Neural cell (in vitro differentiated cells): ENCODE data around the gene CBFA2T3. TPM values are rescaled to one million over a fixed set of nuclear protein-coding genes. Genes with fewer than 3 reads are reported as not detected.

Source experiments
- H2AFZ ChIP-seq: fragments of 200-600, 300-800 bp; sonication (generic), shearing (Covaris generic); 2 replicates; pipeline ENCODE4 v1.6.0; 2014; ENCODE audit warnings: low read depth, mild to moderate bottlenecking, antibody characterized with exemption, low read length, moderate library complexity
- H3F3A ChIP-seq: fragments of 200-600 bp; shearing (Covaris generic); 2 replicates; pipeline ENCODE4 v1.6.1; 2016; ENCODE audit warnings: mild to moderate bottlenecking, moderate library complexity, mixed read lengths, antibody characterized with exemption, low read length; ENCODE audit not compliant: insufficient read depth, poor library complexity, severe bottlenecking
- H3K27ac ChIP-seq: fragments of 200-600, 300-800 bp; sonication (generic), shearing (Covaris generic); 2 replicates; pipeline ENCODE4 v1.5.1; 2014; ENCODE audit warnings: mild to moderate bottlenecking, low read length, moderate library complexity
- H3K27me3 ChIP-seq: fragments of 300-800, 200-600 bp; sonication (generic), shearing (Covaris generic); 2 replicates; pipeline ENCODE4 v1.6.0; 2014; ENCODE audit warnings: mild to moderate bottlenecking, low read depth, low read length, moderate library complexity; ENCODE audit not compliant: insufficient read depth
- H3K36me3 ChIP-seq: fragments of 300-800, 200-600 bp; sonication (generic), shearing (Covaris generic); 2 replicates; pipeline ENCODE4 v1.5.1; 2014; ENCODE audit warnings: mild to moderate bottlenecking, antibody characterized with exemption, low read length, moderate library complexity; ENCODE audit not compliant: insufficient read depth
- H3K4me2 ChIP-seq: fragments of 300-800, 200-600 bp; sonication (generic), shearing (Covaris generic); 2 replicates; pipeline ENCODE4 v1.6.0; 2014; ENCODE audit warnings: mild to moderate bottlenecking, low read length
- H3K4me3 ChIP-seq: fragments of 300-800, 200-600 bp; sonication (generic), shearing (Covaris generic); 2 replicates; pipeline ENCODE4 v1.5.1; 2014; ENCODE audit warnings: mild to moderate bottlenecking, low read length, moderate library complexity
- H3K79me2 ChIP-seq: fragments of 200-600 bp; shearing (Covaris generic); replicated peaks from 2 replicates; pipeline ENCODE4 v1.6.0; 2014; ENCODE audit warnings: mild to moderate bottlenecking, low read length, moderate library complexity; ENCODE audit not compliant: insufficient read depth
- H3K9ac ChIP-seq: fragments of 300-800, 200-600 bp; sonication (generic), shearing (Covaris generic); 2 replicates; pipeline ENCODE4 v1.6.1; 2016; ENCODE audit warnings: mild to moderate bottlenecking, low read length, mixed read lengths
- H3K9me2 ChIP-seq: fragments of 200-600 bp; shearing (Covaris generic); 2 replicates; pipeline ENCODE4 v1.6.1; 2016; ENCODE audit warnings: mild to moderate bottlenecking, low read length, mixed read lengths; ENCODE audit not compliant: insufficient read depth
- H3K9me3 ChIP-seq: fragments of 200-600, 300-800 bp; sonication (generic), shearing (Covaris generic); 2 replicates; pipeline ENCODE4 v1.6.1; 2016; ENCODE audit warnings: mild to moderate bottlenecking, mixed run types, low read length, moderate library complexity, mixed read lengths
- H4K20me1 ChIP-seq: fragments of 200-600 bp; shearing (Covaris generic); 2 replicates; pipeline ENCODE4 v1.6.1; 2016; ENCODE audit warnings: mild to moderate bottlenecking, mixed run types; ENCODE audit not compliant: insufficient read depth
- EP300 ChIP-seq: fragments of 450-650 bp; conservative IDR thresholded peaks from 2 replicates; pipeline ENCODE4 v1.6.1; 2014; ENCODE audit warnings: antibody characterized with exemption, mild to moderate bottlenecking, moderate library complexity; ENCODE audit not compliant: poor library complexity, severe bottlenecking
- EZH2 ChIP-seq: fragments of 200-600, 300-800 bp; shearing (Covaris generic), sonication (generic); IDR thresholded peaks from 2 replicates; pipeline ENCODE4 v1.6.1; 2014; ENCODE audit warnings: antibody characterized with exemption, low read length, borderline replicate concordance, mild to moderate bottlenecking; ENCODE audit not compliant: insufficient read depth, poor library complexity, severe bottlenecking
- MXI1 ChIP-seq: fragments of 450-650 bp; conservative IDR thresholded peaks from 2 replicates; pipeline ENCODE4 v1.6.1; 2014; ENCODE audit warnings: antibody characterized with exemption, mild to moderate bottlenecking; ENCODE audit not compliant: poor library complexity, severe bottlenecking
- POLR2AphosphoS5 ChIP-seq: IDR thresholded peaks from 2 replicates; pipeline ENCODE4 v1.6.1; 2012
- RAD21 ChIP-seq: fragments of 450-650 bp; conservative IDR thresholded peaks from 2 replicates; pipeline ENCODE4 v1.6.1; 2014; ENCODE audit warnings: antibody characterized with exemption, mild to moderate bottlenecking, moderate library complexity
- SMC3 ChIP-seq: fragments of 450-650 bp; conservative IDR thresholded peaks from 2 replicates; pipeline ENCODE4 v1.6.1; 2014; ENCODE audit warnings: antibody characterized with exemption, mild to moderate bottlenecking, moderate library complexity; ENCODE audit not compliant: poor library complexity
- TAF1 ChIP-seq: IDR thresholded peaks from 2 replicates; pipeline ENCODE4 v1.6.1; 2012; ENCODE audit warnings: low read depth
- polyA plus RNA-seq: library from polyadenylated mRNA; depleted of rRNA; stranded (reverse); fragments of >200 nt; gene quantifications from 2 replicates; pipeline ENCODE4 v1.2.3, GENCODE V29; 2014
- TF ChIP-seq, protein P1 (sequence below): fragments of 450-650 bp; IDR thresholded peaks from 2 replicates; pipeline ENCODE4 v1.5.1; 2014; ENCODE audit warnings: antibody characterized with exemption, mild to moderate bottlenecking, moderate library complexity; ENCODE audit not compliant: poor library complexity, severe bottlenecking
- TF ChIP-seq, protein P2 (sequence below): IDR thresholded peaks from 2 replicates; pipeline ENCODE4 v1.6.1; 2012; ENCODE audit warnings: borderline replicate concordance

CBFA2T3 gene
- polyA plus RNA-seq, 1 donor from 2014 or later: 2.1 TPM

DNA sequence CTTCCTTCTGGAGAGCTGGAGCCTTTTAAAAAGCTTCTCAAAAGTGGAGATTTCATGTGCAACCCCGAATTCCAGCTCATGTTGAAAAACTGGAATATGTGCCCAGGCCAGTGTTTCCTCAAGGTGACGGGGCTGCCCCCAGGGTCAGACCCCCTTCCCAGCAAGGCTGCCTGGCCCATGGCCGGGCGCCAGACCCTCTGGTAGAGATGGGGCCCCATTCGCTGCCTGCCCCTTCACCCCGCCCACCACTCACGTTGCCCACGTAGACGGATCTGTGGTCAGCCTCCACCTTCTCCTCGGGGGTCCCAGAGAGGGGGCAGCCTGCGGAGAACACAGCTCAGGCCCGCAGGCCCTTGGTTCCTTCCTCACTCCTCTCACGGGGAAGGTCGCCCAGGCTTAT lies 111.7 kb downstream of the CBFA2T3 start:
- Histone ChIP-seq H3K4me3 (no peak overlapping the region), H3F3A (no peaks in the 10 kb centered on the region), H3K4me2 (no peak overlapping the region), H4K20me1 (no peaks in the 10 kb centered on the region), H3K79me2 (no peaks in the 10 kb centered on the region), H3K9me3 (no peaks in the 10 kb centered on the region), H3K9ac (no peak overlapping the region), H3K36me3 (no peaks in the 10 kb centered on the region), H3K27me3 (no peaks in the 10 kb centered on the region), H3K9me2 (no peaks in the 10 kb centered on the region), H2AFZ (no peak overlapping the region), H3K27ac (no peak overlapping the region)
- TF ChIP-seq EZH2: no peak
- TF ChIP-seq, protein P1, sequence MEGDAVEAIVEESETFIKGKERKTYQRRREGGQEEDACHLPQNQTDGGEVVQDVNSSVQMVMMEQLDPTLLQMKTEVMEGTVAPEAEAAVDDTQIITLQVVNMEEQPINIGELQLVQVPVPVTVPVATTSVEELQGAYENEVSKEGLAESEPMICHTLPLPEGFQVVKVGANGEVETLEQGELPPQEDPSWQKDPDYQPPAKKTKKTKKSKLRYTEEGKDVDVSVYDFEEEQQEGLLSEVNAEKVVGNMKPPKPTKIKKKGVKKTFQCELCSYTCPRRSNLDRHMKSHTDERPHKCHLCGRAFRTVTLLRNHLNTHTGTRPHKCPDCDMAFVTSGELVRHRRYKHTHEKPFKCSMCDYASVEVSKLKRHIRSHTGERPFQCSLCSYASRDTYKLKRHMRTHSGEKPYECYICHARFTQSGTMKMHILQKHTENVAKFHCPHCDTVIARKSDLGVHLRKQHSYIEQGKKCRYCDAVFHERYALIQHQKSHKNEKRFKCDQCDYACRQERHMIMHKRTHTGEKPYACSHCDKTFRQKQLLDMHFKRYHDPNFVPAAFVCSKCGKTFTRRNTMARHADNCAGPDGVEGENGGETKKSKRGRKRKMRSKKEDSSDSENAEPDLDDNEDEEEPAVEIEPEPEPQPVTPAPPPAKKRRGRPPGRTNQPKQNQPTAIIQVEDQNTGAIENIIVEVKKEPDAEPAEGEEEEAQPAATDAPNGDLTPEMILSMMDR: no peak

DNA sequence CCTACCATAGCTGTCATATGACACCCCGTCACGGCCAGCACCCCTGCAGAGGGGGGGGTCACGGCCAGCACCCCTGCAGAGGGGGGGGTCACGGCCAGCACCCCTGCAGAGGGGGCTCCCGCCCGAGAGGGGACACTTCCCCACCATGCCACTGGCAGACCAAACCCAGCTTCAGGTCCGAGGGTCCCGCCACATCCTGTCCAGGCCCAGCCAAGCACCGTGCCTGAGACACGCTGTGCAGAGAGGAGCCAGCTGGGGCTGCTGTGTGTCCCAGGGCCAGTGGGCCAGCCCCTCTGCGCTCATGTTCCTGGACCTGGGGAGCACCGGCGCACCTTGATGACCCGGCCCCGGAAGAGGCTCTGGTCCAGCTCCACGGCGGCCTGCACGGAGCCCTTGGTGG lies 112.5 kb downstream of the CBFA2T3 start:
- Histone ChIP-seq H4K20me1 (no peaks in the 10 kb centered on the region), H3K4me3 (no peak overlapping the region), H3K36me3 (no peaks in the 10 kb centered on the region), H3K9me2 (no peaks in the 10 kb centered on the region), H3F3A (no peaks in the 10 kb centered on the region), H3K9me3 (no peaks in the 10 kb centered on the region), H3K27me3 (no peaks in the 10 kb centered on the region), H3K27ac (no peak overlapping the region), H3K79me2 (no peaks in the 10 kb centered on the region), H3K4me2 (no peak overlapping the region), H2AFZ (no peak overlapping the region), H3K9ac (no peak overlapping the region)
- TF ChIP-seq POLR2AphosphoS5 (no peak), EP300 (no peak), RAD21 (no peak), TAF1 (no peak), MXI1 (no peak), SMC3 (no peak), EZH2 (no peak)
- TF ChIP-seq, protein P2, sequence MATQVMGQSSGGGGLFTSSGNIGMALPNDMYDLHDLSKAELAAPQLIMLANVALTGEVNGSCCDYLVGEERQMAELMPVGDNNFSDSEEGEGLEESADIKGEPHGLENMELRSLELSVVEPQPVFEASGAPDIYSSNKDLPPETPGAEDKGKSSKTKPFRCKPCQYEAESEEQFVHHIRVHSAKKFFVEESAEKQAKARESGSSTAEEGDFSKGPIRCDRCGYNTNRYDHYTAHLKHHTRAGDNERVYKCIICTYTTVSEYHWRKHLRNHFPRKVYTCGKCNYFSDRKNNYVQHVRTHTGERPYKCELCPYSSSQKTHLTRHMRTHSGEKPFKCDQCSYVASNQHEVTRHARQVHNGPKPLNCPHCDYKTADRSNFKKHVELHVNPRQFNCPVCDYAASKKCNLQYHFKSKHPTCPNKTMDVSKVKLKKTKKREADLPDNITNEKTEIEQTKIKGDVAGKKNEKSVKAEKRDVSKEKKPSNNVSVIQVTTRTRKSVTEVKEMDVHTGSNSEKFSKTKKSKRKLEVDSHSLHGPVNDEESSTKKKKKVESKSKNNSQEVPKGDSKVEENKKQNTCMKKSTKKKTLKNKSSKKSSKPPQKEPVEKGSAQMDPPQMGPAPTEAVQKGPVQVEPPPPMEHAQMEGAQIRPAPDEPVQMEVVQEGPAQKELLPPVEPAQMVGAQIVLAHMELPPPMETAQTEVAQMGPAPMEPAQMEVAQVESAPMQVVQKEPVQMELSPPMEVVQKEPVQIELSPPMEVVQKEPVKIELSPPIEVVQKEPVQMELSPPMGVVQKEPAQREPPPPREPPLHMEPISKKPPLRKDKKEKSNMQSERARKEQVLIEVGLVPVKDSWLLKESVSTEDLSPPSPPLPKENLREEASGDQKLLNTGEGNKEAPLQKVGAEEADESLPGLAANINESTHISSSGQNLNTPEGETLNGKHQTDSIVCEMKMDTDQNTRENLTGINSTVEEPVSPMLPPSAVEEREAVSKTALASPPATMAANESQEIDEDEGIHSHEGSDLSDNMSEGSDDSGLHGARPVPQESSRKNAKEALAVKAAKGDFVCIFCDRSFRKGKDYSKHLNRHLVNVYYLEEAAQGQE: no peak
- TF ChIP-seq, protein P1: no peak
